NCI-H1048 (cell line): ENCODE data around the gene CAMK2B.

ENCODE experiments used
- DNase-seq: peaks from one replicate; lab custom pipeline; 2025; lab: John Stamatoyannopoulos, UW

CAMK2B gene

DNA sequence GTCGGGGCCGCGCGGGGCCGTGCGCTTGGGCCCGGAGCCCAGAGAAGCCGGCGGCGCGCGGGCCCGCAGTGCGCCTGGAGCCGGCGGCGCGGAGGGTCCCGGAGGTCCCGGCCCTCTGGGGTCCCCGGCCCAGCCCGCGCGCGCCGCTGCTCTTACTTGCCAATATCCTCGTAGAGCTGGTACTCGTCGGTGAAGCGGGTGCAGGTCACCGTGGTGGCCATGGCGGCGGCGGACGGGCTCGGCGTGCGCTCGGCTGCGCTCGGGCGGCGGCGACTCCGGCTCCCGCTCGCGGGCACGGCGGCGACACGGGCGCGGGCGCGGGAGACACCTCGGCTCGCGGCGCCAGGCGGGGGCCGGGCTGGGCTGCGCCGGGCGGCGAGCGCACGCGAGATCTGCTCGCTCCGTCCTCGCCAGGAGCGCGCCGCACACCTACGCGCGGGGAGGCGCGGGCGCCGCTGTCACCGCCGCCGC lies at the start of gene CAMK2B:
Gene CAMK2B, minus strand, starts transcription at position 394 of the 471 bp plus-strand sequence. Its CDS starts 173 bp downstream, at position 221.
- no peak for DNase-seq

DNA sequence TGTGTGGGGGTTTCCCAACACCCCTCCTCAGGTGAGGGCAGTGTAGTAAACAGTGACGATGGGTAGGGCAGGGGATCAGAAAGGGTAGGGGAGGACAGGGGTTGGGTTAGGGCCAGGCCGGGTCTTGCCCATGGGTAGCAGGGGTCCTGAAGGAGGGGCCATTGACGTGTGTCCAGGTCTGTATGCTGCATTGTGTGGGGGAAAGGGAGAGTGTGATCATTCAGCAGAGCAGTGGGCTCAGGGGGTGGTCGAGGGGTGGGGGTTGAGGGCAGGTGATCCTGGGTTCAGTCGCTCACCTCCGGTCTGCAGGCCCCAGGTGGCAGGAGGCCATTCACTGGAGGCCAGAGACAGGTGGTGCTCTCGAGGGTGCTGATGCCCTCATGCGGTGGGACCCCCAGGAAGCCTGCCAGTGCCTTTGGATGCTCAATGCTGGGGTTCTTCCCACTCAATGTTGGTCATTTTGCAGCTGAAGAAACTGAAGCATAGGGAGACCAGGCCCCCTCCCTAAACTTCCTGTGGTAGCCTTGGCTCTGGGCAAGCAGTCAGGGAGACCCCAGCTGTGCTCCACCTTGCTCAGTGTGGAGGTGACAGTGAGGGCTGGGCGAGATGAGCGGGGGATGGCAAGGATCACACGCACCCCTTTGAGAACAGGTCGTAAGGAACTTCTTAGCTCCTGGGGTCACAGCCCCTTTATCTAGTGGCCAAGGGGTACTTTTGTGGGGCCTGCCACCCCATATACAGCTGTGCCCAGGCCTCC lies 48.8 kb upstream of the CAMK2B start:
- no peak for DNase-seq

DNA sequence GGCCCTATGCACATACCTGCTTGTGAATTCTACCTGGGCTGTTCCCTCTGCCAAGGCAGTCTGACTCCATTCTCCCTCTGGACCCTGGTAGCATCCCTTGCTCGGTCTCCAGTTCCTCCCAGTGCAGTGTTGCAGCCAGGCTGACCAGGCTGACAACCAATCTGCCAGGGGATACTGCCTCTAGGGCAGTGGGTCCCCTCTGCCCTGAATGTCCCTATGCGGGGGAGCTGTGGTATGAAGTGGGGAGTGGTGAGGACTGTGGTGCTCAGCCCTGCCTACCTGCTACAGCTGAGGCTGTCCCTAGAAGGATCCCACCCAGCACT lies 48.0 kb upstream of the CAMK2B start:
- no peak for DNase-seq

GRCh38 chr7:44372560-44373417 lies 47.4 kb upstream of the CAMK2B start:
- DNase-seq: no peak

- DNase-seq: no peak
These were observed 43.5 kb upstream of the CAMK2B start for GRCh38 chr7:44368885-44369284.

DNA sequence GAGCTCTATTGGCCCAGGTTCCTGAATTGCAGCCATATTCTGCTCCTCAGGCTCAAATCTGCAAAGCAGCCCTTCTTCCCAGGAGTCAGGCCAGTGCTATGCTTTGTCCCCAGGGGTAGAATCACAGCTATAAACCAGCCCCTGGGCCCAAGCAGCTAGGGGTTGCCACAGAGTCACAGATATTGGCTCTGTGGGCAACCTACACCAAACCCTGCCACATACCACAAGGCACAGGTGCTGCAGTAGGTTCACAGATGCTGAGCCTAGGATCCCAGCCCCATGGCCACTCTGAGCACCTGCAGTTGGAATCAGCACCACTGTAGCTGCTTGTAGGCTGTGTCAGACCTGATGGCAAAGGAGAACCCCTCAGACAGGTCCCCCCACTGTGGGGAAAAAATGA lies 43.1 kb upstream of the CAMK2B start:
- no peak for DNase-seq

GRCh38 chr7:44367475-44368043 lies 42.2 kb upstream of the CAMK2B start:
- no peak for DNase-seq

DNA sequence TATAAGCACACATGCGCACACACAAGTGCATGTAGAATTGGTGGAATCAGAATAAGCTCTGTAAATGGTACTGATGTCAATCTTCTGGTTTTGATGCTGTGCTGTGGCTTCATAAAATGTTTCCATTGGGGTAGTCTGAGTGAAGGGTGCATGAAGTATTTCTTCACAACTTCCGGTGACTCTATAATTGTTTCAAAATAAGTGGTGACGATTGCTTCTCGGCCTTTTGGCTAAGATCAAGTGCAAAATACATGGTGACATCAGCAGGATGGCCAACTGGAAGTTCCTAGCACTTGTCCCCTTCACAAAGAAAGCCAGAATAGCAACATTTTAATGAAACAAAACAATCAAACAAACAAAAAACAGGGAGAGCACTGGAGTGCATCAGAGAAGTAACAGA lies 41.6 kb upstream of the CAMK2B start:
- DNase-seq: no peak

DNA sequence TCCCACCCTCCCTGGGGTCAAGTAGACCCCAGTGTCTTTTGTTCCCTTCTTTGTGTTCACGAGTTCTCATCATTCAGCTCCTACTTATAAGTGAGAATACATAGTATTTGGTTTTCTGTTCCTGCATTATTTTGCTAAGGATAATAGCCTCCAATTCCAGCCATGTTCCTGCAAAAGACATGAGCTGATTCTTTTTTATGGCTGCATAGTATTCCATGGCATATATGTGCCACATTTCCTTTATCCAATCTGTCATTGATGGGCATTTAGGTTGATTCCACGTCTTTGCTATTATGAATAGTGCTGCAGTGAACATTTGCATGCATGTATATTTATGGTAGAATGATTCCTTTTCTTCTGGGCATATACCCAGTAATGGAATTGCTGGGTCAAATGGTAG lies 28.3 kb upstream of the CAMK2B start:
- DNase-seq: no peak

DNA sequence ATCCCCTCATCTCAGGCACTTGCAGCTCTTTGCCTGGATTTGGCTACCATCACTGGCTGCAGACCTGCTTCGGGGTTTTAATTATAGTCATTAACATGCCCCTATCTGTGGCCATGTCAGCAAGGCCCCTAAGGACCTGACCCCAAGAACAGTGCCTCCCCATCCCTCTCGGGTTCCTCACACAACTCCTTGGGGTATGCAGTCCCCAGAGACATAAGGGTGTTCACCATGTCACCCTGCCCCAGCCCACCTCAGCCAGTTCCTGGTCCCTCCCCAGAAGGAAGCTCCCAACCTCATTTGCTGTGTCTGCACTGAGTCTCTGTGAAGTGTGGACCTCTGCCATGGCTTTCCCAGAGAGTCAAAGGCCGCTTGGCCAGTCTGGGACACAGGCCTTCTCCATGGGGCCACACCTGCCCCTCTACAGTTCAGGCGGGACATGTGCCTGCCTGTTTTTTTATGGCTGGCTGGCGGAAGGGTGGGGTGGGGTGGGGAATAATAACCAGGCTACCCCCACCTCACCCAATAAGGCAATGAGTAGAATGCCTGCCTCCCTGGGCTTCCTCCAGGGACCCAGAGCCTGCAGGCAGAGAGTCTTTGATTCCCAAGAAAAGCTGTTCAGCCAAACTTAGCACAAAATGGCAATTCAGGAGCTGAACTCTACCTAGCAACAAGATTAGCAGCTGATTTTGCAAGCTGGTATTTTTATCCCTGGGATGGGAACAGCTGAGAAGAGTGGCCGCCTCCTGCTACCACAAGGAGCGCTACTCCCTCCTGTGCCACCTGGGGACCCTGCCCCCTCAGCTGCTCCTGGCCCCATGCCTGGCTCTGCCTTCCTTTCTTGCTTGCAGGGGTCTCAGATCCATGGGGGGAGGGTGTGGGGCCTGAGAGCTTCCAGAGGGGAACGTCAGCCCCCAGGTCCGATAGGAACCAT lies 23.7 kb upstream of the CAMK2B start:
- no peak for DNase-seq

DNA sequence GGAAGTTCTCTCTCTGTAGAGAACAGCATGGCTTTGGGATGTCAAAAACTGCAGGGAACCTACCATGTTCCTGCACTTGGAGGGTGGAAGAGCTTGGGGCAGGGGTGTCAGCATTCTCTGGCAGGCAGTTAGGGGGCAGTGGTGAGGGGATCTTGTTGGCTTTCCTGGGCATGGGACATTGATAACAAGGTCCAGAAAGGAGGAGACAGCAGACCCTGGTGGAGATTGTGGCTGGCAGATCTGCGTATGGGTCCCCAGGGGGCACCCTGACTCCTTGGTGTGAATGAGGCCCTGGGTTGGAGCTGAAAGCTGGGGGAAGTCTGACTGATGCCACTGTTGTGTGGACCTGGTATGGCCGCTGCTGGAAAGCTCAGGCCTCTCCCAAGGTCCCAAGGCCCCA lies 22.9 kb upstream of the CAMK2B start:
- DNase-seq: no peak

GRCh38 chr7:44347546-44348114 lies 22.2 kb upstream of the CAMK2B start:
- no peak for DNase-seq

DNA sequence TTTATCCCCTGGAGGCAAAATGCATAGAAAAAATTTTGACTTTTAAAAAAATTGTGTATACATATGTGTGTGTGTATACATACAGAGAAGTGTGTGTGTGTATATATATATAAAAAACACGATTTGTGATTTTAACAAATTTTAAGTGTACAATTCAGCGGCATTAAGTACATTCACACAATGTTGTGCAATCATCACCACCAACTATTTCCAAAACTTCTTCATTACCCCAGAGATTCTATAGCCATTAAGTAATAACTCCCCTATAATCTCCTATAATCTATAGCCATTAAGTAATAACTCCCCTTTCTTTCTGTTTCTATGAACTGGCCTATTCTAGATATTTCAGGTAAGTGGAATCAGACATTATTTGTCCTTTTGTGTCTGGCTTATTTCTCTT lies 20.7 kb upstream of the CAMK2B start:
- DNase-seq: no peak

- DNase-seq: no peak
These were observed 16.0 kb upstream of the CAMK2B start for GRCh38 chr7:44341401-44341800.

GRCh38 chr7:44338600-44338999 lies 13.2 kb upstream of the CAMK2B start:
- no peak for DNase-seq

DNA sequence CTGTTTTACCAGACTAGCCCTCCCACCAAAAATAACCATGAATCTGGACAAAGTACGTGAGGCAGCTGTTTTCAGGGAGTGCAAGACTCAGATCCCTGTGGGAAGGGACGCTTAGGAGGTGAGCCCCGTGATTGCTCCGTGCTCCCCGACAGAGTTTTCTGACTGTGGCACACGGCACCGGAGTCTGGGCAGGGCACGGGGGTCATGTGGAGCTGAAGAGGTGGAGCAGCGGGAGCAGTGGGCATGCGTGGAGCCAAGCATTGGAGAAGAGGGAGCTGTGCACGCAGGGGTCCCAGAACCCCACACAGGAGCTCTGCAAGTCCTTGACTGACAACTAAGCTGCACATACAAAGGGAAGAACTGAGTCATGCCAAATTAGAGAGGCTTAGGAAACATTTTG lies 11.1 kb upstream of the CAMK2B start:
- no peak for DNase-seq

DNA sequence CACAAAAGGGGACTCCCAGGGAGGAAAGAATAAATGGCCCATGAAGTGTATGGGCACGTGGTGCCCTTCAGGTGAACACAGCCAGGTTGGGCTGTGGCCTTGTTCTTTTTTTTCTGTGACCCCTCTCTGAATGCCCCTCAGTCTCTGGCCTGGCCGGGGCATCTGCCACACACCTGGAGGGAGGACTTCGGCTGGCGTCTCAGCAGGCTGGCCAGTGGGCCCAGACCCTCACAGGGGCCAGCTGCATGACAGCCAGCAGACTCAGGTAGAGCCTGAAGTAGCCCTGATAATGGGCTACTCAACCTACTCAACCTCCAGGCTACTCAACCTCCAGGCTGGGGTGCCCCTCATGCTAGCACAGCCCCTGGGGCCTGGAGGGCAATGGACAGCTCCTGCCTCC lies 9.8 kb upstream of the CAMK2B start:
- no peak for DNase-seq

DNA sequence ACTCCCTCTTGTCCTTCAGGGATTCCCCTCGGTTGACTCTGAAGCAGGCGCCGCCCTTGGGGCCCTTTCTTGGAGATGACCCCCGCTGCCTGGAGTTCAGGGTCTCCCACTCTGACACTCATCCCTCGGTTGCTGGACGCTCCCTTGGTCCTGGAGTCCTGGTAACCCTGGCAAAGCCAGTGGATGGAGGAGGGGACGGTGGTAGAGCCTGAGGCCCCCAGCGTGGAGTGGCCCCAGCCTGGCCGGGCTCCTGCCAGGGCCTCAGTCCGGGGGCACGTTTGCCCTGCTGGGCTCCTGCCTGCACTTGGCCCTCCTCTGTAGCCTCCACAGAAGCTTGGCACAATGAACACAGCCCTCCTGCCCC lies 9.3 kb upstream of the CAMK2B start:
- DNase-seq: no peak

DNA sequence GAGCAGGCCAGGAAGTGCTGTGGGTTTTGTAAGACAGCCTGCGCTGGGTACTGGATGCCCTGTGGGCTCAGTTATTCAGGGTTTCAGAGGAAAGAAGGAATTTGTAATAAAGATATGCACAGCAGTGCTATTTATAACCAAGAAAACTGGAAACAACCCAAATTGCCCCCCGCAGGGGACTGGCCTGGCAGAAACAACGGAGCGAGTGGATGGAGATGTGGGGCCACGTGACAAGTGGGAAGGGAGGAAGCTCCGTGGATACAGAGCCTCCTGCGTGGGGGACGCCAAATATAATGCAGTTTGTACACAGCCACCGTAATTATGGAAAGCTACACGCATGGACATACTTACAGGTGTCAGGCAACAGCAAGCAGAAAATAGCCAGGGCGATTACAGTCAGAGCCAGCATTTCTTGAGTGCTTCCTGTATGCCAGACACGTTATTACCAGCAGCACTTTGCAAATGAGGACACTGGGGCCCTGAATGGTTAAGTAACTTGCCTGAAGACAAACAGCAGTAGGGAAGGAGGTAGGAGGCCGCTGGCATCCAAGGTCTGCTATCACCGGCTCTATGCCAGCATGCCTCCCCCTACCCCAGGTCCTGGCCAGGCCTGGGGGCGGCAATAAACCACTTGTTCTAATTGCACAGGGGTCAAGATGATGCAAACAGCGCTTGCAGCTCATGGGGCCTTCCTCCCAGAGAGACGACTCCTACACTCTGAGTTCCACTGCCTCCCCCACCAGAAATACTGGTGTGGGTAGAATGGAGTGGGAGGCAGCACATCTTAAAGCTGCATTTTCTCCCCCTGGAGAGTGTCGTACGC lies 8.7 kb upstream of the CAMK2B start:
- DNase-seq: no peak

- DNase-seq: no peak
These were observed 6.3 kb upstream of the CAMK2B start for GRCh38 chr7:44331682-44332081.

DNA sequence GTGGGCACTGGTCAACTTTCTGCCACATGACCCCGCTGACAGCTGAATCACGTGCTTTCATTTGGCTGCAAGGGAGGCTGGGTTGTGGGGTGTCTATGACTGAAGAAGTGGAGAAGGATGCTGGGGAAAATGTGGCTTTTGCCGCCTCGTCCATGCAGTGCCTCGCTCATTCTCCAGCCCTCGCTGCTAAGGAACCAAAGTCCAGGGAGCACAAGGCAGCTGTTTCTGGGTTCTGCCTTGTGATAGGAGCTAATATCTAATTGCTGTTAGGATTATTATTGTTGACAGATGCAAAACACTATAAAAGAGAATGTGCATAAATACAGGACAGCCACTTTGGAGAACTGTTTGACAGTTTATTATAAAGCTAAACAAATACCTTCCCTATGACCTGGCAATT lies 4.9 kb upstream of the CAMK2B start:
- no peak for DNase-seq
